ENCODE results near the gene GPRIN3. TPM values are rescaled to one million over a fixed set of nuclear protein-coding genes. Genes with fewer than 3 reads are reported as not detected.

Gene GPRIN3
- total and polyA plus RNA-seq, 10 of the 15 experiments (the other 5 are each of a cell fraction or from before 2014, with no cell fraction given), result under 0.01 to 0.05 (median 0.01) TPM; not detected in 6

DNA sequence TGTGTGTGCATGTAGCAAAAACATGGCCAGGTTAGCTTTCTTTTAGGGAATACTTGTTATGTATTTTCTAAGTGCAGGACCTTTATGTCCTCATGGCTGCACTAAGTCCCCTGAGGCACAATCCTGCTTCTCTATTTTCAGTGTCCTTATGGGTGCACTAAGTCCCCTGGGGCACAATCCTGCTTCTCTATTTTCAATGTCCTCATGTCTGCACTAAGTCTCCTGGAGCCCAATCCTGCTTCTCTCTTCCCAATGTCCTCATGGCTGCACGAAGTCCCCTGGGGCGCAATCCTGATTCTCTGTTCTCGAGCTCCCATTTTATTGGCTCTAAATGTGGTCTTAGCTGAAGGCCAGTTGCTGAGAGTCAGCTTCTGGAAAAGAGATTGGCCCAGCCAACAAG lies 49.7 kb upstream of the GPRIN3 start:
- CTCF ChIA-PET, result interaction anchor here (0.9 to 1.5 kb wide), 2 partner anchors 112 to 131 kb away, joined by 3 read pairs; no protein-coding TSS in a partner anchor
- H3K9ac ChIP-seq (ENCODE audit: control insufficient read depth, insufficient read depth, low read length), result no peak overlapping the region
- in situ Hi-C loops (cut with MboI) (no loop called here), intact Hi-C loops (cut with micrococcal nuclease; ENCODE audit: unreplicated experiment) (no loop called here)
- no peaks in the 10 kb centered on the region for H3K9me3 ChIP-seq (replicated peaks; ENCODE audit: control insufficient read depth, insufficient read depth, low read length)
- DNase-seq (ENCODE audit: low read depth, low spot score) (no peak), ATAC-seq (no peak), FAIRE-seq (no peak)
- no peaks in the 10 kb centered on the region for H3K79me2 ChIP-seq (ENCODE audit: control insufficient read depth, insufficient read depth, low read length)
- POLR2A ChIA-PET, result no interaction called here
- SMC1A ChIA-PET (ENCODE audit: uncharacterized antibody, unreplicated experiment), result no interaction called here
- no peak overlapping the region for H3K4me2 ChIP-seq (ENCODE audit: control insufficient read depth, insufficient read depth)
- H2AFZ ChIP-seq (ENCODE audit: control insufficient read depth, low read depth, low read length), result no peak overlapping the region
- no peak overlapping the region for H3K27ac ChIP-seq (ENCODE audit: control insufficient read depth, insufficient read depth)
- BruUV-seq (replicated peaks), result no TSS peak
- H3K4me3 ChIP-seq, result no peak overlapping the region
- RAD21 ChIA-PET (ENCODE audit: unreplicated experiment), result no interaction called here
- 60% methylated on average over 3 of the region's 3 CpGs for WGBS (ENCODE audit: insufficient coverage, insufficient replicate concordance, low lambda C conversion rate, missing lambda C conversion rate)
- H3K27me3 ChIP-seq (replicated peaks in 1 of 2; ENCODE audit: control insufficient read depth in 2 of 2, insufficient read depth in 2 of 2, low read length in 1 of 2), result no peaks in the 10 kb centered on the region
- TF ChIP-seq E4F1 (IDR thresholded peaks at IDR 0.05; ENCODE audit: borderline replicate concordance, partially characterized antibody) (no peak), SIX5 (IDR thresholded peaks at IDR 0.05; ENCODE audit: low read depth, low read length, severe bottlenecking) (no peak), CBX5 (IDR thresholded peaks at IDR 0.05; ENCODE audit: low read depth) (no peak), KDM1A (IDR thresholded peaks at IDR 0.05; ENCODE audit: borderline replicate concordance) (no peak), RAD21 (IDR thresholded peaks at IDR 0.05; ENCODE audit: insufficient read depth, low read depth, low read length) (no peak), POLR2AphosphoS5 (IDR thresholded peaks at IDR 0.05; ENCODE audit: low read length) (no peak), ASH2L (IDR thresholded peaks at IDR 0.05; ENCODE audit: borderline replicate concordance, low read depth) (no peak), LARP7 (IDR thresholded peaks at IDR 0.05) (no peak), IKZF1 (conservative IDR thresholded peaks at IDR 0.05) (no peak), MXI1 (IDR thresholded peaks at IDR 0.05; ENCODE audit: low read depth, low read length) (no peak), POU2F2 (IDR thresholded peaks at IDR 0.05; ENCODE audit: borderline replicate concordance, low read depth, low read length) (no peak), IRF4 (IDR thresholded peaks at IDR 0.05; ENCODE audit: low read depth, low read length) (no peak), TCF12 (IDR thresholded peaks at IDR 0.05; ENCODE audit: low read depth, low read length) (no peak), NR2C2 (IDR thresholded peaks at IDR 0.05; ENCODE audit: borderline replicate concordance, control insufficient read depth, insufficient read length, low read depth) (no peak), BMI1 (IDR thresholded peaks at IDR 0.05; ENCODE audit: borderline replicate concordance) (no peak), KAT2A (conservative IDR thresholded peaks at IDR 0.05; ENCODE audit: control insufficient read depth, low read depth, low read length) (no peak)
- TF ChIP-seq, protein P1, sequence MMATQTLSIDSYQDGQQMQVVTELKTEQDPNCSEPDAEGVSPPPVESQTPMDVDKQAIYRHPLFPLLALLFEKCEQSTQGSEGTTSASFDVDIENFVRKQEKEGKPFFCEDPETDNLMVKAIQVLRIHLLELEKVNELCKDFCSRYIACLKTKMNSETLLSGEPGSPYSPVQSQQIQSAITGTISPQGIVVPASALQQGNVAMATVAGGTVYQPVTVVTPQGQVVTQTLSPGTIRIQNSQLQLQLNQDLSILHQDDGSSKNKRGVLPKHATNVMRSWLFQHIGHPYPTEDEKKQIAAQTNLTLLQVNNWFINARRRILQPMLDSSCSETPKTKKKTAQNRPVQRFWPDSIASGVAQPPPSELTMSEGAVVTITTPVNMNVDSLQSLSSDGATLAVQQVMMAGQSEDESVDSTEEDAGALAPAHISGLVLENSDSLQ (IDR thresholded peaks at IDR 0.05), result no peak
- no peaks in the 10 kb centered on the region for H3K4me1 ChIP-seq (ENCODE audit: control insufficient read depth, insufficient read depth, low read length)
- H3K36me3 ChIP-seq (ENCODE audit: control insufficient read depth in 2 of 2, insufficient read depth in 2 of 2, low read length in 1 of 2), result no peaks in the 10 kb centered on the region
- H4K20me1 ChIP-seq (ENCODE audit: control insufficient read depth, insufficient read depth), result no peaks in the 10 kb centered on the region
